GM10266 (cell line): ENCODE results near the gene SLC28A1.

ENCODE experiments used
- DNase-seq: peaks from one replicate; pipeline ENCODE4 v3.0.0; 2012; ENCODE audit errors: extremely low spot score
- TF ChIP-seq, protein P1 (sequence below): IDR thresholded peaks from 2 replicates; pipeline ENCODE4 v1.5.1; 2012; ENCODE audit warnings: mild to moderate bottlenecking, low read depth; ENCODE audit not compliant: control insufficient read depth, insufficient read depth; ENCODE audit errors: missing control alignments

Gene SLC28A1

DNA sequence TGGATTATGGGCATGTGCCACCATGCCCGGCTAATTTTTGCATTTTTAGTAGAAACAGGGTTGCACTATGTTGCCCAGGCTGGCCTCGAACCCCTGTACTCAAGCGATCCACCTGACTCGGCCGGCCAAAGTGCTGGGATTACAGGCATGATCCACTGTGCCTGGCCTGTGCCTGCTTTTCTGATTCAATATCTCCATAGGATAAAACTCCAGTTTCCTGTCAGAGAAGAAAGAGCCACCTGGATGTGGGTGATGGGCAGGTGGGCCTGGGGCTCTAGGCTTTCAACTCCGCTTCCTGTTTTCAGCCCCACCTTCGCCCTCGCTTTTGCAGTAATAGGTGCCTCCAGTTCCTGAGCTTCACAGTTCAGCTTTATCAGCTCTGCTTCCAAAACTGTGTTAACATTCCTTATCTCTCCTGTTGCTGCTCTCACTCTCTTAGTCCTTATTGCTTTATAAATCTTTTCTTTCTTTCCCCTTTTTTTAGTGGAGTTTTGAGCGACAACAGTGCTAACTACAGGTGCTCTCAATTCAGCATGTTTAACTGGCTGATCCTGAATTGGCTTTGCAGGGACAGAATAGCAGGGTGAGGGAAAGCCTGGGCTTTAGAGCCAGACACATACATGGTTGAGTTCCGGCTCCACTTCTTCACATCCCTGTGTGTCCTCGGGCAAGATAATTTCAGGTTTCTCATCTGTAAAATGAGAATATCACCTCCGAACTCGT, 76.1 kb downstream of the SLC28A1 start:
- TF ChIP-seq, protein P1, sequence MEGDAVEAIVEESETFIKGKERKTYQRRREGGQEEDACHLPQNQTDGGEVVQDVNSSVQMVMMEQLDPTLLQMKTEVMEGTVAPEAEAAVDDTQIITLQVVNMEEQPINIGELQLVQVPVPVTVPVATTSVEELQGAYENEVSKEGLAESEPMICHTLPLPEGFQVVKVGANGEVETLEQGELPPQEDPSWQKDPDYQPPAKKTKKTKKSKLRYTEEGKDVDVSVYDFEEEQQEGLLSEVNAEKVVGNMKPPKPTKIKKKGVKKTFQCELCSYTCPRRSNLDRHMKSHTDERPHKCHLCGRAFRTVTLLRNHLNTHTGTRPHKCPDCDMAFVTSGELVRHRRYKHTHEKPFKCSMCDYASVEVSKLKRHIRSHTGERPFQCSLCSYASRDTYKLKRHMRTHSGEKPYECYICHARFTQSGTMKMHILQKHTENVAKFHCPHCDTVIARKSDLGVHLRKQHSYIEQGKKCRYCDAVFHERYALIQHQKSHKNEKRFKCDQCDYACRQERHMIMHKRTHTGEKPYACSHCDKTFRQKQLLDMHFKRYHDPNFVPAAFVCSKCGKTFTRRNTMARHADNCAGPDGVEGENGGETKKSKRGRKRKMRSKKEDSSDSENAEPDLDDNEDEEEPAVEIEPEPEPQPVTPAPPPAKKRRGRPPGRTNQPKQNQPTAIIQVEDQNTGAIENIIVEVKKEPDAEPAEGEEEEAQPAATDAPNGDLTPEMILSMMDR = no peak
- DNase-seq = no peak

DNA sequence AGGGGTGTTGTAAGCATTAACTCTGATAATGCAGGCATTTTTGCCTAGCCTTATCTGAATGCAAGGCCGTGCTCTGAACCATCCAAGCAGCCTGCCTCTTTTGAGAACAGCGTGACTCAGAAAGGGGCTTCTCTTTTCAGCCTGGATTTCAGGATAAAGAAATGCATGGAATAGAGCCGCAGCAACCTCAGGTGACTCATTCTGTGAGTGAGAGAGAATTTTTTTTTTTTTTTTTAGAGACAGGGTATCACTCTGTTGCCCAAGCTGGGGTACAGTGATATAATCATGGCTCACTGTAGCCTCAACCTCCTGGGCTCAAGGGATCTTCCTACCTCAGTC, 76.6 kb downstream of the SLC28A1 start:
- TF ChIP-seq, protein P1 = no peak
- no peak for DNase-seq

DNA sequence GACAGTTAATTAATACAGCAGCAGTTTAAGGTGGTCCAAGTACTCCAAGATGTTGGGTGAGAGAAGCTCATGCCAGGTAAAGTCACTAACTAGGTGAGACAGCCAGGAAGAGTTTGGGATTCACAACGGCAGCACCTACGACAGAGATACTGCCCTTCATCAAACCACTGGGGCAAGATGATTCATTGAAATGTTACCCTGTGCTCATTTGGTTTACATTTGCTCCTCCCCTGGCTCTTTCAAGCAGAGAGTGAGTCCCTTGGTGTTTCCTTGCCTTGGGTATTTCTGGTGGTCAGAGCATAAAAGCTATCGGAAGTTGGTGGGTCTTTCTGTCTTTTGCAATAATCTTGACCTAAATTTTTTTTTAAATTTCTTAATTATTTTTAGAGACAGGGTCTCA, 77.2 kb downstream of the SLC28A1 start:
- no peak for DNase-seq

DNA sequence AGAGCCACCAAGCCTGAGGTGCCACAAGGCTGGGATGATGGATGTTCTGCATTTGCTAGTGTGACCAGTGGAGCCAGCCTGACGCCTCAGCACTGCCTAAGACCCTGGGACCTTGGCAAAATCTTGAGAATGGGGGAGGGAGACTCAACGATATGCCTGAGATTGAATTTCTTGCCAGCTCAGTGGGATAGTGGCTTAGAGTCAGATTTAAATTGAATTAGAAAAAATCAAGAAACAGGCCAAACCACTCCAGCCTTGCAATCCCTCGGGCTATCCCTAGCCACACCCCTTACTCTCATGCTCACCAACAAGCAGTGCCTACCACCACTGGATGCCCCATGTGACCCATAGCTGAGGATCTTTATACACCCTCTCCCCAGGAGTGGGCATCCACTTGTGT, 78.5 kb downstream of the SLC28A1 start:
- DNase-seq = no peak
- TF ChIP-seq, protein P1 = no peak

More for the DNA sequence above, 77.2 kb downstream of the SLC28A1 start:
- TF ChIP-seq, protein P1 = no peak

DNA sequence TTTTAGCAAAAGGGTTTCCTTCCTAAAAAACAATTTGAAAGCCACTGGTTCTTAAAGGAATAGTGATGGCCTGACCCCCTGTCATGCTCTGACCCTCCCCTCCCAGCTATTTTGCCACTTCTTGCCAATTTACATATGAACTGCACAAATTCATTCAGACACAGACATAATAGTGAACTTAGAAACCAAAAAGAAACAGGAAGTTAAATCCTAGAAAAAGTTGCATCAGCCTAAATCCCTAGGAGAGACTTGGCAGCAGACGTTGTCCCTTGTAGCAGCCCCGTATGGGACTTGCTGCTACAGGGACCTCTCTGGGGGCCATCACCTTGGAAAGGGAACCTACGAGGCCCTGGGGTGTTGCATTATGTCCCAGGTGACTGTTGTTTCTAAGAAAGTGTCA, 82.9 kb downstream of the SLC28A1 start:
- TF ChIP-seq, protein P1 = no peak
- DNase-seq = no peak

DNA sequence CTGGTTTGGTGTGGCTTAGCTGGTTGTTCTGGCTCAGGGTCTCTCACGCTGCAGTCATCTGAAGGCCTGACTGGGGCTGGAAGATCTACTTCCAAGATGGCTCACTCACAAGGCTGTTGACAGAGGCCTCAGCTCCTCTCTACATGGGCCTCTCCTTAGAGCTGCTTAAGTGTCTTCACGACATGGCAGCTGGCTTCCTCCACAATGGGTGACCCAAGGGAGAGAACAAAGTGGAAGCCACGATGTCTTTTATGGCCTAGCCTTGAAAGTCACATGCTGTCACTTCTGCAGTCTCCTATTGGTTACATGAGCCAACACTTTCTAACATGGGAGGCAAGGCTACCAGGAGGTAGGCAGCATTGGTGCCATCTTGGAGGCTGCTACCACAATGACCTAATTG, 83.8 kb downstream of the SLC28A1 start:
- DNase-seq = no peak
- TF ChIP-seq, protein P1 = no peak

DNA sequence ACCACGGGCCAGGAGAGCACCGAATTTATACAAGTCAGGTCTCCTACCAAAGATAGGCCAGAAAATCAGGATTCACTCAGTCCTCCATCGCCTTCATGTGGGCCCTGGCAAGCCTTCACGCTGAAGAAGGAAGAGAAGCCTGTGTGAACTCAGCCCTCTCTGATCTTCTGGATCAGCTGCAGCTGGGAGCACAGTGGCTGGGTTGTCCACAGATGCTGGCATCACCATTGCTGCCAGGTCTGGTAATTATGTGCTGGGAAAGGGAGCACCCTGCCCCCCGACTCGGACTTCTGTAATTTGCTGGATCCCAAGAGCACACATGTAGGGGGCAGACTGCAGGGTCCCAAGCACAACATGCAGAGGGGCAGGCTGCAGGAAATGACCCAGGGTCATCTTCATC, 84.8 kb downstream of the SLC28A1 start:
- DNase-seq = no peak
- TF ChIP-seq, protein P1 = no peak
